B cell (primary cell): ENCODE results near the gene EMID1.

Source experiments
- EZH2 ChIP-seq: IDR thresholded peaks from 2 replicates; pipeline ENCODE4 v1.6.1; 2012; ENCODE audit warnings: borderline replicate concordance, low read depth, mild to moderate bottlenecking, moderate library complexity, low read length; ENCODE audit not compliant: insufficient read depth, poor library complexity, severe bottlenecking
- TF ChIP-seq, protein P1 (sequence below): fragments of 200-600 bp; IDR thresholded peaks from one replicate; pipeline ENCODE4 v1.8.0; 2022; ENCODE audit warnings: antibody characterized with exemption, mild to moderate bottlenecking

DNA sequence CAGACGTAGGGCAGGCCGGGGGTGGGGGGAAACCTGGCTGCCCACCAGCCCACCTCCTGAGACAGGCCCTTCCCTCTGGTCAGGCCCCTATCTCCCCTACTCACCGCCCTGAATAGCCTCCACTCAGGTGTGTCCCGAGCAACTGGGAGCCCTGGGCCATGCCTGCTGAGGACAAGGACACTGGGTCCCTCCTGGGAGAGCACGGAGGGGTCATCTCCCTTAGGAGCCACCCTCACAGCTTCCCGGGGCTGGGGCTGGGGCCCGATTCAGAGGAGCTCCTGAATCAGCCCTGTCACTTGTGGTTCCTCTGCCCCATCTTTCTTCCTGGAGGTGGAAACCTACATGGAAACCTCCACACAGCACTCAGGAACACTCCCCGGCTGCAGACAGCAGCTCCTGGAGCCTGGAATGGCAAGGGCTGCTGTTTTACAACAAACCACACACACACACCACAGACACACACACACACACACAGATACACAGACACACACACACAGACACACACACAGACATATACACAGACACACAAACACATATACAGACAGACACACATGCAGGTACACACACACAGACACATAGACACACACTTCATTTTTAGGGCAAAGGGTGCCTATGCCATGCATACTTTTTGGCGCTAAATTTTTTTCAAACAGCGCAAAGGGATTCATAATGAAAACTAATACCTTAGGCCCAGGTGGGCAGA lies 9.6 kb upstream of the EMID1 start:
- TF ChIP-seq, protein P1, sequence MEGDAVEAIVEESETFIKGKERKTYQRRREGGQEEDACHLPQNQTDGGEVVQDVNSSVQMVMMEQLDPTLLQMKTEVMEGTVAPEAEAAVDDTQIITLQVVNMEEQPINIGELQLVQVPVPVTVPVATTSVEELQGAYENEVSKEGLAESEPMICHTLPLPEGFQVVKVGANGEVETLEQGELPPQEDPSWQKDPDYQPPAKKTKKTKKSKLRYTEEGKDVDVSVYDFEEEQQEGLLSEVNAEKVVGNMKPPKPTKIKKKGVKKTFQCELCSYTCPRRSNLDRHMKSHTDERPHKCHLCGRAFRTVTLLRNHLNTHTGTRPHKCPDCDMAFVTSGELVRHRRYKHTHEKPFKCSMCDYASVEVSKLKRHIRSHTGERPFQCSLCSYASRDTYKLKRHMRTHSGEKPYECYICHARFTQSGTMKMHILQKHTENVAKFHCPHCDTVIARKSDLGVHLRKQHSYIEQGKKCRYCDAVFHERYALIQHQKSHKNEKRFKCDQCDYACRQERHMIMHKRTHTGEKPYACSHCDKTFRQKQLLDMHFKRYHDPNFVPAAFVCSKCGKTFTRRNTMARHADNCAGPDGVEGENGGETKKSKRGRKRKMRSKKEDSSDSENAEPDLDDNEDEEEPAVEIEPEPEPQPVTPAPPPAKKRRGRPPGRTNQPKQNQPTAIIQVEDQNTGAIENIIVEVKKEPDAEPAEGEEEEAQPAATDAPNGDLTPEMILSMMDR = no peak
- TF ChIP-seq EZH2 = no peak
